Sigmoid colon (tissue), 7 donors: ENCODE results near the gene PACRG. TPM values are rescaled to one million over a fixed set of nuclear protein-coding genes. Genes with fewer than 3 reads are reported as not detected.
"Not testable (repeated sequence)": the region's sequence is repeated elsewhere in the genome, so short reads cannot be mapped to it uniquely, and the experiment has no call there.

Source experiments
- DNase-seq: peaks from one replicate; pipeline ENCODE4 v3.0.0-alpha.2; 2019
- H3K27ac ChIP-seq, 4 donors: fragments of 200-600 bp; sonication (generic); one replicate each; pipeline ENCODE4 v1.5.1; 2016 to 2019; ENCODE audit warnings: mild to moderate bottlenecking in 1 of 4
- H3K27me3 ChIP-seq, 3 donors: fragments of 200-600 bp; sonication (generic); one replicate each; pipeline ENCODE4 v1.5.1; 2019; ENCODE audit warnings: mild to moderate bottlenecking in 1 of 3
- H3K36me3 ChIP-seq, 4 donors: fragments of 200-600 bp; sonication (generic); one replicate each; pipeline ENCODE4 v1.5.1; 2016 to 2019
- H3K4me1 ChIP-seq, 4 donors: fragments of 200-600 bp; sonication (generic); one replicate each; pipeline ENCODE4 v1.5.1; 2017 to 2019
- H3K4me3 ChIP-seq, 4 donors: fragments of 200-600 bp; sonication (generic); one replicate each; pipeline ENCODE4 v1.5.1; 2017 to 2019; ENCODE audit warnings: mild to moderate bottlenecking in 2 of 4, moderate library complexity in 1 of 4
- H3K9me3 ChIP-seq, 4 donors: fragments of 200-600 bp in 3 of 4; sonication (generic) in 3 of 4; one replicate each; pipeline versions ENCODE4 v1.5.1 to v1.6.1; 2013 to 2019
- CTCF ChIP-seq, 4 experiments: fragments of 450-650 bp in 3 of 4; fragments of 200-600 bp in 1 of 4; IDR thresholded peaks; one replicate each; pipeline ENCODE4 v1.5.1; 2016 to 2019; ENCODE audit warnings: antibody characterized with exemption in 4 of 4, mild to moderate bottlenecking in 3 of 4, moderate library complexity in 2 of 4
- EP300 ChIP-seq, 4 donors: sonication (generic); formaldehyde crosslinking; IDR thresholded peaks; one replicate each; pipeline ENCODE4 v1.6.1; 2017; ENCODE audit warnings: antibody characterized with exemption in 4 of 4
- POLR2A ChIP-seq, 2 donors: fragments of 450-650 bp; IDR thresholded peaks; one replicate each; pipeline ENCODE4 v1.6.1; 2016; ENCODE audit warnings: antibody characterized with exemption in 2 of 2, mild to moderate bottlenecking in 2 of 2, moderate library complexity in 2 of 2
- POLR2AphosphoS5 ChIP-seq, 4 donors: sonication (generic); formaldehyde crosslinking; IDR thresholded peaks; one replicate each; pipeline ENCODE4 v1.6.1; 2017; ENCODE audit warnings: antibody characterized with exemption in 4 of 4
- WGBS, 2 donors: extraction: QIAGEN DNeasy Blood & Tissue Kit; methylation state at CpG; one replicate each; pipeline ENCODE4 v1.1.7; 2013; 5-methylcytosine and 5-hydroxymethylcytosine counted together
- intact Hi-C: fragments of 100-400 bp; cut with DNase I; formaldehyde crosslinking; loops from one replicate; pipeline ENCODE4 v1.15.1; 2023
- polyA plus RNA-seq, 3 donors: library from polyadenylated mRNA; stranded (reverse); fragments of 200-250 nt; gene quantifications; one replicate each; pipeline ENCODE4 v1.2.3, GENCODE V29; 2013
- total RNA-seq, 4 donors: library from RNA; depleted of rRNA; stranded (reverse); fragments of >200 nt; gene quantifications; one replicate each; pipeline ENCODE4 v1.1.0, GENCODE V29; 2016
- donor health status: healthy with polysubstance abuse.
- donor health status: Bipolar disorder and iron deficiency.
- donor health status: healthy.

Gene PACRG
- total and polyA plus RNA-seq, 7 donors = 0.12 to 6.9 (median 0.95) TPM; not detected in 2

GRCh38 chr6:162973980-162974379, 246.2 kb downstream of the PACRG start:
- DNase-seq = no peak
- H3K27me3 ChIP-seq = no peaks in the 10 kb centered on the region
- peaks cover 0 to 2% (median 0%) of the 10 kb centered on the region in 4 donors for H3K9me3 ChIP-seq
- no peaks in the 10 kb centered on the region for H3K4me1 ChIP-seq
- intact Hi-C loops = no loop called here
- H3K36me3 ChIP-seq = no peaks in the 10 kb centered on the region
- TF ChIP-seq POLR2A (IDR thresholded peaks at IDR 0.05) (no peak), CTCF (IDR thresholded peaks at IDR 0.05) (no peak), POLR2AphosphoS5 (IDR thresholded peaks at IDR 0.05) (no peak), EP300 (IDR thresholded peaks at IDR 0.05) (no peak)
- H3K4me3 ChIP-seq = no peak overlapping the region
- 71 to 84% methylated on average over 5 of the region's 5 CpGs for WGBS, 2 donors
- no peak overlapping the region for H3K27ac ChIP-seq

GRCh38 chr6:162974685-162975084, 246.9 kb downstream of the PACRG start:
- WGBS, 2 donors = 83 to 88% methylated on average over 6 of the region's 6 CpGs
- no peak for DNase-seq
- H3K4me3 ChIP-seq = no peak overlapping the region
- peaks cover 0 to 2% (median 0%) of the 10 kb centered on the region in 4 donors for H3K9me3 ChIP-seq
- no peaks in the 10 kb centered on the region for H3K36me3 ChIP-seq
- H3K27ac ChIP-seq = no peak overlapping the region
- H3K4me1 ChIP-seq = no peaks in the 10 kb centered on the region
- intact Hi-C loops = no loop called here
- H3K27me3 ChIP-seq = no peaks in the 10 kb centered on the region
- no peak for TF ChIP-seq EP300 (IDR thresholded peaks at IDR 0.05)
- TF ChIP-seq CTCF (IDR thresholded peaks at IDR 0.05) = no peak
- no peak for TF ChIP-seq POLR2AphosphoS5 (IDR thresholded peaks at IDR 0.05)
- no peak for TF ChIP-seq POLR2A (IDR thresholded peaks at IDR 0.05)

- no peaks in the 10 kb centered on the region for H3K36me3 ChIP-seq
- intact Hi-C loops = no loop called here
- no peak overlapping the region for H3K27ac ChIP-seq
- no peaks in the 10 kb centered on the region for H3K4me1 ChIP-seq
- no peak overlapping the region for H3K4me3 ChIP-seq
- 75 to 79% methylated on average over 5 of the region's 5 CpGs for WGBS, 2 donors
- TF ChIP-seq POLR2AphosphoS5 (IDR thresholded peaks at IDR 0.05) = no peak
- TF ChIP-seq CTCF (IDR thresholded peaks at IDR 0.05) = no peak
- TF ChIP-seq EP300 (IDR thresholded peaks at IDR 0.05) = no peak
- no peak for TF ChIP-seq POLR2A (IDR thresholded peaks at IDR 0.05)
- DNase-seq = no peak
- no peaks in the 10 kb centered on the region for H3K9me3 ChIP-seq
- H3K27me3 ChIP-seq = no peaks in the 10 kb centered on the region
These were observed 248.4 kb downstream of the PACRG start for GRCh38 chr6:162976141-162976540.

GRCh38 chr6:162983234-162983633, 255.5 kb downstream of the PACRG start:
- intact Hi-C loops, H3K27ac ChIP-seq, H3K36me3 ChIP-seq, H3K4me1 ChIP-seq, H3K27me3 ChIP-seq, H3K9me3 ChIP-seq, DNase-seq, H3K4me3 ChIP-seq: not testable (repeated sequence)
- WGBS, 2 donors = 49 to 95% methylated on average over 1 of the region's 1 CpG

GRCh38 chr6:162998777-162999176, 271.0 kb downstream of the PACRG start:
- Histone ChIP-seq H3K9me3 (no peaks in the 10 kb centered on the region), H3K36me3 (no peaks in the 10 kb centered on the region), H3K27ac (no peak overlapping the region), H3K4me1 (no peaks in the 10 kb centered on the region), H3K4me3 (no peak overlapping the region), H3K27me3 (no peaks in the 10 kb centered on the region)
- intact Hi-C loops = no loop called here
- DNase-seq = no peak
- WGBS, 2 donors = 34 to 67% methylated on average over 1 of the region's 1 CpG
- TF ChIP-seq CTCF (IDR thresholded peaks at IDR 0.05) (no peak), POLR2A (IDR thresholded peaks at IDR 0.05) (no peak), POLR2AphosphoS5 (IDR thresholded peaks at IDR 0.05) (no peak), EP300 (IDR thresholded peaks at IDR 0.05) (no peak)
